Rectal smooth muscle tissue (tissue), 1 donor: ENCODE results near the gene PARP4.
"Not testable (repeated sequence)": the region's sequence is repeated elsewhere in the genome, so short reads cannot be mapped to it uniquely, and the experiment has no call there.

ENCODE experiments used
- H3K27ac ChIP-seq: one replicate; pipeline ENCODE4 v1.7.0; 2013; ENCODE audit warnings: low read depth, low read length, inconsistent platforms
- H3K27me3 ChIP-seq: one replicate; pipeline ENCODE4 v1.7.0; 2013; ENCODE audit warnings: low read length; ENCODE audit not compliant: control insufficient read depth, insufficient read depth
- H3K36me3 ChIP-seq: one replicate; pipeline ENCODE4 v1.7.0; 2013; ENCODE audit warnings: low read length; ENCODE audit not compliant: control insufficient read depth, insufficient read depth
- H3K4me1 ChIP-seq: one replicate; pipeline ENCODE4 v1.7.0; 2013; ENCODE audit warnings: low read length; ENCODE audit not compliant: control insufficient read depth, insufficient read depth
- H3K4me3 ChIP-seq: one replicate; pipeline ENCODE4 v1.7.0; 2013; ENCODE audit warnings: low read length
- H3K9ac ChIP-seq: one replicate; pipeline ENCODE4 v1.7.0; 2013; ENCODE audit warnings: low read length

The PARP4 gene

GRCh38 chr13:24512197-24512907 is at the start of gene PARP4:
TSS of gene PARP4 (minus strand) at chr13:24512778. CDS start at chr13:24503776, 9,002 bp downstream.
- peak within 1 kb of the TSS; percentile 85 for H3K4me3 ChIP-seq
- H3K9ac ChIP-seq: peak within 1 kb of the TSS; percentile 34
- no peaks in the 10 kb centered on the region for H3K27me3 ChIP-seq
- peaks cover 4% of the 10 kb centered on the region for H3K4me1 ChIP-seq
- H3K36me3 ChIP-seq: no peaks in the 10 kb centered on the region
- H3K27ac ChIP-seq: peak within 1 kb of the TSS; percentile 91

GRCh38 chr13:24560579-24561187 is 48.1 kb upstream of the PARP4 start:
- H3K9ac ChIP-seq, H3K27ac ChIP-seq, H3K36me3 ChIP-seq, H3K27me3 ChIP-seq, H3K4me3 ChIP-seq, H3K4me1 ChIP-seq: not testable (repeated sequence)

GRCh38 chr13:24559431-24560218 is 47.0 kb upstream of the PARP4 start:
- not testable (repeated sequence) for H3K27me3 ChIP-seq, H3K36me3 ChIP-seq, H3K27ac ChIP-seq, H3K4me3 ChIP-seq, H3K4me1 ChIP-seq, H3K9ac ChIP-seq

GRCh38 chr13:24557081-24557480 is 44.5 kb upstream of the PARP4 start:
- no peak overlapping the region for H3K27ac ChIP-seq
- H3K4me1 ChIP-seq: no peaks in the 10 kb centered on the region
- H3K27me3 ChIP-seq: no peaks in the 10 kb centered on the region
- H3K4me3 ChIP-seq: no peak overlapping the region
- no peak overlapping the region for H3K9ac ChIP-seq
- H3K36me3 ChIP-seq: no peaks in the 10 kb centered on the region

- not testable (repeated sequence) for H3K27ac ChIP-seq, H3K9ac ChIP-seq, H3K27me3 ChIP-seq, H3K36me3 ChIP-seq, H3K4me3 ChIP-seq, H3K4me1 ChIP-seq
Observed at GRCh38 chr13:24553892-24554291, 41.3 kb upstream of the PARP4 start.

- peaks cover 13% of the 10 kb centered on the region for H3K27me3 ChIP-seq
- H3K27ac ChIP-seq: not testable (repeated sequence)
Observed at GRCh38 chr13:24541476-24542352, 29.1 kb upstream of the PARP4 start.

GRCh38 chr13:24541127-24541475 is 28.5 kb upstream of the PARP4 start:
- H3K27me3 ChIP-seq: peaks cover 13% of the 10 kb centered on the region
- no peak overlapping the region for H3K9ac ChIP-seq
- no peaks in the 10 kb centered on the region for H3K36me3 ChIP-seq
- peak overlapping the region; percentile 41 for H3K4me3 ChIP-seq
- no peaks in the 10 kb centered on the region for H3K4me1 ChIP-seq
- H3K27ac ChIP-seq: no peak overlapping the region

More at GRCh38 chr13:24541476-24542352, 29.1 kb upstream of the PARP4 start:
- not testable (repeated sequence) for H3K9ac ChIP-seq, H3K36me3 ChIP-seq, H3K4me1 ChIP-seq
- peak overlapping the region; percentile 41 for H3K4me3 ChIP-seq

DNA sequence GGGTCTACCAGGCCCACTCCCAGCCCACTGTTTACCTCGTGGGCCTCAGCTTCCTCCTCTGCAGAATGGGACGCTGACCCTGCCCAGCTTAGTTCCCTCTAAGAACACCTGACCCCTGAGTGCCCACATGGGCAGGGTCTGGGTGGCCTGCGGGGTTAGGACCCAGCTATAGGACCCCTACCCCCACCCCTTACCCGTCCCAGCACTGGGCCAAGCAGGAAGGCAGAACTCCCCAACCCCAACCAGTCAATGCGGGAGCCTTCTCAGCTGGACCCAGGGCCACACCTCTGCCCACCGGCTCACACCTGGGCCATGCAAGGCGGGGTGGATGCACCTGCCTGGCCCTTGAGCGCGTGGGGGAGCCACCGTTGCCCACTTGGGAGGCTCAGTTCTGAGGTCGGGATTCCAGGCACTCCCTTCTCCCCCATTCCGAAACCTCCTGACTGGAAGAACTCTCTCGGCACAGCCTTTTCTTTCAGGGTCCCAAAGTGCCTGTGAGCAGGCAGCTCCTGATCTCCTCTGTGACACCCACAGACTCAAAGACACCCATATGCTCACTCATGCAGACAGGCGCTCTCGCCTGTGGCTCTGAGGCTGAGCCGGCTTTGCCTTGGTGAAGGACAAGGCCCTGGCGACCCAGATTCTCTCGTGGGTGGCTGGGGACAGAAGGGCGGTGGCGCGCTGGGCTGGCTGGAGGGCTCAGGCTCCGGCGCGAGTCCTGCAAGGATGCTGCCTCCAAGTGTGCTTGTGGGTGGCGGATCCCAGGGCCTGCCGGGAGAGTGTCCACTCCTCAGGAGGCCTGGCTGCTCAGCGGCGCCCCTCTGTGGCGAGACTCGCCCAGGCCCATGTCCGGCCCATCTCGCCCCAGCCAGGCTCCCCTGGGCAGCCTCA is 27.9 kb upstream of the PARP4 start:
- no peak overlapping the region for H3K4me3 ChIP-seq
- H3K27me3 ChIP-seq: peaks cover 13% of the 10 kb centered on the region
- H3K27ac ChIP-seq: no peak overlapping the region
- H3K4me1 ChIP-seq: no peaks in the 10 kb centered on the region
- no peaks in the 10 kb centered on the region for H3K36me3 ChIP-seq
- no peak overlapping the region for H3K9ac ChIP-seq

DNA sequence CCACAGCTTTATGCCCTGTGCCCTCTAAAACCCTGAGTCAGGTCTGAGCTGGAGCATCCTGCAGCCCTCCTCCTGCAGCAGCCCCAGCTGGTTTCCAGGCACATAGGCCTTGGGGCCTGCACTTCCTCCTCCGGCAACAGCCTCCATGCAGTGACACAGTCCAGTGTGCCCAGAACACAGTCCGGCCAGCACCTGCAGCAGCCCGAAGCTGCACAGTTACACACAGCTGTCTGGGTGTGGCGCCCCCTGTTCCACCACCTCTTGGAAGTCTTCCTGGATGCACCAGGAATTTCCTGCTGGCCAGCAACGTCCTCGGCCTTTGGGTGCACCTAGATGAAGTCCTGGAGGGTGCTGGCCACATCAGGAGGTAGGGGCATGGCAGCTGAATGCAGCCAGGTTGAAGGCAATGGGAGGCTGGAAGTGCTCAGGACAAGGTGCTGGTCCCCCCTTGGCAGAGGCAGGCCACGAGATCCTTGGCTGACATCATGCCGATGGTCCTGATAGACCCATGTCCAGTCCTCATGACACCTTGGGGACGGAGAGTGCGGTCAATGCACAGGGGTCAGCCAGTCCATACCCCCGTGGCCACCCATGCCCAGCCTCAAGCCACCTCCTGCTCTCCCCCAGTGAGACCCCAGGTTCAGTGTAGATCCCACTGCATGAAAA is 27.1 kb upstream of the PARP4 start:
- Histone ChIP-seq H3K9ac (no peak overlapping the region), H3K27ac (no peak overlapping the region), H3K4me1 (no peaks in the 10 kb centered on the region), H3K4me3 (no peak overlapping the region), H3K36me3 (no peaks in the 10 kb centered on the region), H3K27me3 (peaks cover 13% of the 10 kb centered on the region)

- no peaks in the 10 kb centered on the region for H3K36me3 ChIP-seq
- H3K27ac ChIP-seq: no peak overlapping the region
- H3K4me3 ChIP-seq: no peak overlapping the region
- H3K4me1 ChIP-seq: no peaks in the 10 kb centered on the region
- H3K27me3 ChIP-seq: peaks cover 6% of the 10 kb centered on the region
- no peak overlapping the region for H3K9ac ChIP-seq
Observed at GRCh38 chr13:24529478-24529877, 16.9 kb upstream of the PARP4 start.

DNA sequence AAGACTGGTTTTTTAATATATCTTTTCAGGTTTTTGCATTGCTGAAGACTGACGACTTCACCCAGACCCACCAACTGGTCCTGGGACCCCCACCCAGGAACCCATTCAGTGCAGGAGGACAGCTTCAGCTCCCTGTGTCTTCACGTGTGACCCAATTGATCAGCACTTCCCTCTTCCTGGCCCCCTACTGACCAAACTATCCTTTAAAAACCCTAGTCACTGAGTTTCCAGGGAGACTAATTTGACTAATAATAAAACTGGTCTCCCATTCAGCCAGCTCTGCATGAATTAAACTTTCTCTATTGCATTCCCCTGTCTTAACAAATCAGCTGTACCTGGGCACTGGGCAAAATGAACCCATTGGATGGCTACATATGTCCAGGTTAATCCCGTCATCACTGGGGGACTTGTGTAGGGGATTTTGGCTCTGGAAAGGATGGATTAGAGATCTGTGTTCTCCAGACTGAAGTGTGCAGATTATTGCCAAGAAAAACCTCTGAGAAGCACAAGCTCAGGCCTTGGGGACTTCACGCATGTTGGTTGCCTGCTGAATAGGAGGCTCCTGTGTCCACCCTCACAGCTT is 16.3 kb upstream of the PARP4 start:
- Histone ChIP-seq H3K27me3 (peaks cover 6% of the 10 kb centered on the region), H3K4me1 (no peaks in the 10 kb centered on the region), H3K4me3 (no peak overlapping the region), H3K27ac (no peak overlapping the region), H3K9ac (no peak overlapping the region), H3K36me3 (no peaks in the 10 kb centered on the region)
